MM.1S (cell line): ENCODE results near the gene WDR3.

Experiments
- CTCF ChIP-seq: fragments of 300-600 bp; sonication (generic); IDR thresholded peaks from 2 replicates; pipeline ENCODE4 v1.5.1; 2016; ENCODE audit warnings: antibody characterized with exemption, low read length, mixed read lengths
- EZH2 ChIP-seq: fragments of 300-600 bp; sonication (generic); optimal IDR thresholded peaks from 2 replicates; pipeline ENCODE3; 2017; ENCODE audit warnings: low read depth, mild to moderate bottlenecking, antibody characterized with exemption, low read length, mixed read lengths
- EZH2phosphoT487 ChIP-seq: fragments of 300-600 bp; sonication (generic); IDR thresholded peaks from 2 replicates; pipeline ENCODE4 v1.6.1; 2018; ENCODE audit warnings: antibody characterized with exemption, low read length

DNA sequence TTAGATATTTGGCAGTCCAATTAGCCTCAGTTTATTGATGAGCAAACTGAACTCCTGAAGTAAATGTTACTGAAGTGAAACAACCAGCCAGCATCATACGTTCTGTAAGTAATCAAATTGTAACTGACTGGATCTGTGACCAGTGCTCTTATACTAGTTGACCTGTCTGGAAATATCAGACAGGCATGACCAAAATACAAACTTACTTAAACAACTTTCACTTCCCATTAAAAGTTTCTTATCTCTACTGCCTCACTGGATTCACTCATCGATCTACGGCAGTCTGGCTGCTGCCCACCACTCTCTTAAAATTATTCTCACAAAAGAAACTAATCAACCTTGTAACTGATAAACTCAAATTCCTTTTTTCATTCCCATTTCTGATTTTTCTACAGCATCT is 56.4 kb downstream of the WDR3 start:
- TF ChIP-seq CTCF (no peak), EZH2 (no peak), EZH2phosphoT487 (no peak)
